Measurements from ENCODE around the gene VPS37B.
"Not testable (repeated sequence)": the region's sequence is repeated elsewhere in the genome, so short reads cannot be mapped to it uniquely, and the experiment has no call there.

The VPS37B gene, protein sequence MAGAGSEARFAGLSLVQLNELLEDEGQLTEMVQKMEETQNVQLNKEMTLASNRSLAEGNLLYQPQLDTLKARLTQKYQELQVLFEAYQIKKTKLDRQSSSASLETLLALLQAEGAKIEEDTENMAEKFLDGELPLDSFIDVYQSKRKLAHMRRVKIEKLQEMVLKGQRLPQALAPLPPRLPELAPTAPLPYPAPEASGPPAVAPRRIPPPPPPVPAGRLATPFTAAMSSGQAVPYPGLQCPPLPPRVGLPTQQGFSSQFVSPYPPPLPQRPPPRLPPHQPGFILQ

GRCh38 chr12:122895704-122896636 lies at the start of gene VPS37B:
Gene VPS37B (minus strand): TSS chr12:122896124. CDS start chr12:122896062, 62 bp downstream.
- DNase-seq (ENCODE audit: low read depth) = peak; percentile 76

DNA sequence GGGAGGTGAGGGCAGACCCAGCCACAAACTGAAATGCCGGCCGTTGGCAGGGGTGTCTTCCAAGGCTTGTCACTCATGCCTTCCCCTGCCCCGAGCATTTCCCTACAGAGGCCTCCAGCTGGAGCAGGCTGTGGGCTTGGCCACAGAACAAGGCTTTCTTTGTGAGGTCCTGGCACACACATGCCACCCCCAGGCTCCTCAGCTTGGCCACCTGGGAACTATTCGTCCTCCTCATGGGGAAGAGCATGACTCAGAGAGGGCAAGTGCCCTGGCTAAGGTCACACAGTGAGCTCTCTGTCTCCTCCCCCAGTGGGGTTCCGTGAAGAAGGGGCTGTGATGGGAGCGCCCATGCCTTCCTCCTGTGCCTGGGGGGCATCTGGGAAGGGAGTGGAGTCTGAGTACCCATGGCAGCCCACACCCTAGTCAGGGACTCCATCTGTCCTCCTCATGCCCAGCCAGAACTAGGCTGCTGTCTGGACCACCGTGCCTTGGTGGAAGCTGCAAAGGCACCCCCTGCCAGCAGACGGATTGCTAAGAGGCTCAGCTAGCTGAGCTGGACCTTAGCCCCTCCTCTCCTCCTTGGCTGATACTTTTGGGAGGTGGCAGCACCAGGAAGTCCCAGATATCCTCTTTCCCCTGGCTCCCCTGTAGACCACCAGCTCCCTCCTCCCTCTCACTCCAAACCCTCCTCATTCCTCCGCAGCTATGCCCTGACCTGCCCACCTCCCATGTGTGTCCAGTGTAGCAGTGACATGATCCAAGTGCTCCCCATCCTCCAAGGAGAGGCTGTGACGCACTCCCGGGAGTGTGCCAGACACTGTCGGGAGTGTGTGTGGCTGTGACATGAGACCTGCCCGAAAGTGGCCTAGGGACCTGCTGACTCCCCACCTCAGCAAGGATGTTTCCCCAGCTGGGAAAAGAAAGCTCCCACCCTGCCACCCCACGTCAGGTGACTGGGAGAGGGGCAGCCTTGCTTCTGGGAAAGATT lies 49.0 kb upstream of the VPS37B start:
- DNase-seq (ENCODE audit: low read depth) = no peak

- no peak for DNase-seq (ENCODE audit: low read depth)
Observed at GRCh38 chr12:122943196-122943595, 47.3 kb upstream of the VPS37B start.

- no peak for DNase-seq (ENCODE audit: low read depth)
Observed at GRCh38 chr12:122942637-122943036, 46.7 kb upstream of the VPS37B start.

GRCh38 chr12:122941351-122941750 lies 45.4 kb upstream of the VPS37B start:
- not testable (repeated sequence) for DNase-seq (ENCODE audit: low read depth)

- no peak for DNase-seq (ENCODE audit: low read depth)
Observed at GRCh38 chr12:122939125-122939524, 43.2 kb upstream of the VPS37B start.

- no peak for DNase-seq (ENCODE audit: low read depth)
Observed at GRCh38 chr12:122937622-122938091, 41.7 kb upstream of the VPS37B start.

- no peak for DNase-seq (ENCODE audit: low read depth)
Observed at GRCh38 chr12:122935318-122935717, 39.4 kb upstream of the VPS37B start.

DNA sequence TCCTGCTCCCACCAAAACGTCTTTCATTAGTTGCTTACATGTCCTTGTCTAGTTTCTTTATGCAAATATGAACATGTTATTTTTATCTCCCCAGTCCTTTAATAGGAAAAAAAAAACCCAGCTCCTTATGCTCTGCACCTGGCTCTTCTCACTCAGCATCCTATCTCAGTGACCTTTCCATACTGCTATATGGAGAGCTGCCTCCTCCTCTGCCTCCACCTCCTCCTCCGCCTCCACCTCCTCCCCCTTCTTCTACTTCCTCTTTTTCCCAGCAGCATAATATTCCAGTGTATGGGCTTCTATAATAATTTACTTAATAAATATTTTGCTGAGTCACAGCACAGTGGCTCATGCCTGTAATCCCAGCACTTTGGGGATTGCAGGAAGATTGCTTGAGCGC lies 38.8 kb upstream of the VPS37B start:
- DNase-seq (ENCODE audit: low read depth) = no peak

DNA sequence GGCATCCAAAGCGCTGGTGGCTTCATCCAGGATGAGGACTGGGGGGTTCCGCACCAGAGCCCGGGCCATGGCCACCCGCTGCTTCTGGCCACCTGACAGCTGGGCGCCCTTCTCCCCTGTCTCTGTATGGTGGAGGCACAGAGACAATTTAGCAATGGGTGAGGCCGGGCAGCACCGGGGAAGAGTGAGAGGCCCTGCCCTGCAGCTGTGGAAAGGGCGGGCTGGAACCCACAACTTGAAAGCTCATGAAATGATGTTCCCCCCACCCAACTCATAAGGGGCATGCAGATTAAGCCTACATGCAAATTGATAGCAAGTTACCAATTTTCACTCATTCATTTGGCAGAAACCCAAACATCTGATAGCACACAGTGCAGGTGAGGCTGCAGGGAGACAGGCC lies 36.3 kb upstream of the VPS37B start:
- no peak for DNase-seq (ENCODE audit: low read depth)

DNA sequence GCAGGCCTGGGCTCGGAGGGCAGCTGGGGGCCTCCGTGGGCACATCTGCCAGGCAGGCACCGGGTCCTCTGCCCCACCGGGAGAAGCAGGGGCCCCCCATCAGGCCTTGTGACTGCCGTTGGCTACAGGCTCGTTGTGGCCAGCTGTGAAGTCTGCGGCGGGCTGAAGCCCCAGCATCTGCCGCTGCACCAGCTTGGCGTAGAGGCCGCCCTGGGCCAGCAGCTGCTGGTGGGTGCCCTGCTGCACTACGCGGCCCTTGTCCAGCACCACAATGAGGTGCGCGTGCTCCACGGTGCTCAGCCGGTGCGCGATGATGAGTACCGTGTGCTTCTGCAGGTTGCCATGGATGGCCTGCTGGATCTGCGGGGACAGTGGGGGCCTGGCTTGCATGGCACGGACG lies 33.9 kb upstream of the VPS37B start:
- no peak for DNase-seq (ENCODE audit: low read depth)

DNA sequence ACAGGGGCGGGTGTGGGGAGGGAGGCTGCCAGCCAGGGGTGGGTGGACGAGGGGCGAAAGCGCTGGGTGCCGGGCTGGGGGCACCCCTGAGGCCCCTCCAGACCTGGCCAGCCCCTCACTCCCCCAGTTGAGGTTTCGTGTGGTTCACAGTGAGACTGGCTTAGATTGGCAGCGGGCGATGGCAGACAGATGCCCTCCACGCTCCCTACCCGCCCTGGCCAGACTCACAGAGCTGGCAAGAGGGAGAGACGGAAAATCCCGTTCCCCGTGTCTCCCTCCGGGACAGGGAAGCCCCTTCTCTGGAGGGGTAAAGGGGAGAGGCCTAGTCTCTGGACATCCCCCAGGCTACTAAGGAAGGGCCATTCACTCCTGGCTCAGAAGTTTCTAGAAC lies 33.2 kb upstream of the VPS37B start:
- DNase-seq (ENCODE audit: low read depth) = no peak

DNA sequence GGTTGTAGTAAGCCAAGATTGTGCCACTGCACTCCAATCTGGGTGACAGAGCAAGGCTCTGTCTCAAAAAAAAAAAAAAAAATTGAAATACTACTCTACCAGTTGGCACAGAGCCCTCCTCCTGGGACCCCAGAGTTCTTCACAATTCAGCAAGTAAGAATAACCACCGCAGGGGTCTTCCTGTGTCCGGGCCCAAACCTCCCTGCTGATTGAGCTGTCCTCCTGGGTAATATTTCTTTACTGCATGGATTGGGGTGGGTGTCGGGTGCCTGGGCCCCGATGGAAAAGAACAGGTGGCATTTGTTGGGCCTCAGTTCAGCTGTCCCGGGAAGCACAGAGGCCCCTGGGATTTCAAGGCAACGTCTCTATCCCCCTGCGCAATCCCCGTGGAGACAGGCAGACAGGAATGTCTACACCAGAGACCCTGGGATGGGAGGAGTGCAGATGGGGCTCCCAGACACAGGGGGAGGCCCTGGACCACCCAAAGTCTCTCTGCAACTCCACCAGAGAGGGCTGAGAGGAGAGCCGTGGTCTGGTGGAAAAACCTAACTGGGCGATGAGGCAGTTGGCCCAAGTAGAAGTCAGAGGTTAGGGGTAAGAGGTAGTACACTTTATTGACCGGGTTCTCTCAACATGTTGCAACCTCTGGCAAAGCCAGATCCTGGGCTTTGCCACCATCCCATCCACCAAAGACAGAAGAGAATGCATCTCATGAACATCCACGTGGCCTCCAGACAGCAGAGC lies 32.7 kb upstream of the VPS37B start:
- DNase-seq (ENCODE audit: low read depth) = no peak

- DNase-seq (ENCODE audit: low read depth) = no peak
Observed at GRCh38 chr12:122927756-122928403, 32.0 kb upstream of the VPS37B start.

DNA sequence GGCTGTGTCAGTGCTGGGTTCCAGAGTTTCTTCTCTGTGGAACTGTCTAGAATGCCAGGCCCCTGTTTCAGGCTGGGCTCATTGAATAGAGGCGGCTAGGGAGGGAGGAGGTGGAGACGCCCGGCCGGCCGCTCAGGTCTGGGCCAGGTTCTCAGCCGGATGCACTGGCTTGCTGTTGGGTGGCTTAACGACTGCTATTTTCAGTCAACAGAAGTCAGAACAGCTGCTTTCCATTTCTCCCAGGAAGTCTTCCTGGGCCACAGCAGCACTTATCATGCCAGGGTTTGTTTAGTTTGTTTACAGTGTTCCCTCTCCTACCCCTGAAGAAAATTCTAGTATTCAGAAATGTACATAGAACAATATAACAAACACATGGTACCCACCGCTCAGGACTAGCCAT lies 26.0 kb upstream of the VPS37B start:
- DNase-seq (ENCODE audit: low read depth) = no peak

DNA sequence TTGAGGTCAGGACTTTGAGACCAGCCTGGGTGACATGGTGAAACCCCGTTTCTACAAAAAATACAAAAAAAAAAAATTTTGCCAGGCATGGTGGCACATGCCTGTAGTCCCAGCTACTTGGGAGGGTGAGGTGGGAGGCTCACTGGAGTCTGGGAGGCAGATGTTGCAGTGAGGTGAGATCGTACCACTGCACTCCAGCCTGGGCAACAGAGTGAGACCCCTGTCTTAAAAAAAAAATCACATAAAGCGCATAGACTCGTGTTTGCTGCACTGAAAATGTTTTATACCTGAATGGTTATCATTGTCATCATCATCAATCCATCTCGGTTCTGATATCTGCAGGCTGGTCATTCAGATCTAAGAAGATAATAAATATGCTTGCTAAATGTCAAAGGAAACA lies 24.8 kb upstream of the VPS37B start:
- no peak for DNase-seq (ENCODE audit: low read depth)

DNA sequence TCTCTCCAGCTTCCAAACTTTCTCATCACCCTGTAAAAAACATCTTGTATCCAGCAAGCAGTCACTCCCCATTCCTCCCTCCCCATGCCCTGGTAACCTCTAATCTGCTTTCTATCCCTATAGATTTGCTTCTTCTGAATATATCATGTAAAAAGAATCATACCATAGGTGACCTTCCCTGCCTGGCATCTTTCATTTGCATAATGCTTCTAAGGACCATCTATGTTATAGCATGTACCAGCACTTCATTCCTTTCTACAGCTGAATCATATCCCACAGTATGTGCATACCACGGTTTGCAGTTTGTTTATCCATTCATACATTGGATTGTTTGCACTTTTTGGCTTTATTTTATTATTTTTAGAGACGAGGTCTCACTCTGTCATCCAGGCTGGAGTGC lies 22.9 kb upstream of the VPS37B start:
- DNase-seq (ENCODE audit: low read depth) = no peak

- DNase-seq (ENCODE audit: low read depth) = no peak
Observed at GRCh38 chr12:122917507-122918121, 21.7 kb upstream of the VPS37B start.

GRCh38 chr12:122909442-122910288 lies 13.7 kb upstream of the VPS37B start:
- no peak for DNase-seq (ENCODE audit: low read depth)
